Globus pallidus (tissue), 1 donor: ENCODE data around the gene ZNF674.

Source experiments
- DNase-seq: peaks from one replicate; pipeline ENCODE4 v3.0.0-alpha.2; 2015; ENCODE audit warnings: low spot score

ZNF674 gene

GRCh38 chrX:46545111-46546005, at the start of gene ZNF674:
Gene ZNF674, minus strand, starts transcription at chrX:46545421. Its CDS starts 3,334 bp downstream, at chrX:46542087.
- DNase-seq = peak; percentile 87

GRCh38 chrX:46589977-46590723, 44.9 kb upstream of the ZNF674 start:
- no peak for DNase-seq

- DNase-seq = no peak
Observed at GRCh38 chrX:46588263-46588662, 43.0 kb upstream of the ZNF674 start.

GRCh38 chrX:46587753-46588171, 42.5 kb upstream of the ZNF674 start:
- DNase-seq = no peak

- no peak for DNase-seq
Observed at GRCh38 chrX:46587158-46587557, 41.9 kb upstream of the ZNF674 start.

- no peak for DNase-seq
Observed at GRCh38 chrX:46584736-46585135, 39.5 kb upstream of the ZNF674 start.

GRCh38 chrX:46582966-46583365, 37.7 kb upstream of the ZNF674 start:
- peak; percentile 43 for DNase-seq

GRCh38 chrX:46582325-46582724, 37.1 kb upstream of the ZNF674 start:
- DNase-seq = no peak

GRCh38 chrX:46580613-46581012, 35.4 kb upstream of the ZNF674 start:
- no peak for DNase-seq

GRCh38 chrX:46579250-46579649, 34.0 kb upstream of the ZNF674 start:
- no peak for DNase-seq

GRCh38 chrX:46577221-46578005, 32.2 kb upstream of the ZNF674 start:
- no peak for DNase-seq

GRCh38 chrX:46576458-46576857, 31.2 kb upstream of the ZNF674 start:
- no peak for DNase-seq

GRCh38 chrX:46575991-46576392, 30.8 kb upstream of the ZNF674 start:
- no peak for DNase-seq

- DNase-seq = no peak
Observed at GRCh38 chrX:46575586-46575985, 30.4 kb upstream of the ZNF674 start.

GRCh38 chrX:46574774-46575381, 29.7 kb upstream of the ZNF674 start:
- DNase-seq = no peak

GRCh38 chrX:46573892-46574773, 28.9 kb upstream of the ZNF674 start:
- DNase-seq = no peak

GRCh38 chrX:46573331-46573891, 28.2 kb upstream of the ZNF674 start, which contains the start of gene CHST7:
Gene CHST7, plus strand, starts transcription at chrX:46573765. Its CDS starts 167 bp downstream, at chrX:46573932.
- peak; percentile 52 for DNase-seq

GRCh38 chrX:46572340-46572936, 27.2 kb upstream of the ZNF674 start:
- DNase-seq = no peak

GRCh38 chrX:46571423-46572339, 26.5 kb upstream of the ZNF674 start:
- no peak for DNase-seq
